GM10266 (cell line): ENCODE results near the gene SNCG.
"Not testable (repeated sequence)": the region's sequence is repeated elsewhere in the genome, so short reads cannot be mapped to it uniquely, and the experiment has no call there.

Experiments used
- DNase-seq: peaks from one replicate; pipeline ENCODE4 v3.0.0; 2012; ENCODE audit errors: extremely low spot score
- TF ChIP-seq, protein P1 (sequence below): IDR thresholded peaks from 2 replicates; pipeline ENCODE4 v1.5.1; 2012; ENCODE audit warnings: mild to moderate bottlenecking, low read depth; ENCODE audit not compliant: control insufficient read depth, insufficient read depth; ENCODE audit errors: missing control alignments

Gene SNCG

DNA sequence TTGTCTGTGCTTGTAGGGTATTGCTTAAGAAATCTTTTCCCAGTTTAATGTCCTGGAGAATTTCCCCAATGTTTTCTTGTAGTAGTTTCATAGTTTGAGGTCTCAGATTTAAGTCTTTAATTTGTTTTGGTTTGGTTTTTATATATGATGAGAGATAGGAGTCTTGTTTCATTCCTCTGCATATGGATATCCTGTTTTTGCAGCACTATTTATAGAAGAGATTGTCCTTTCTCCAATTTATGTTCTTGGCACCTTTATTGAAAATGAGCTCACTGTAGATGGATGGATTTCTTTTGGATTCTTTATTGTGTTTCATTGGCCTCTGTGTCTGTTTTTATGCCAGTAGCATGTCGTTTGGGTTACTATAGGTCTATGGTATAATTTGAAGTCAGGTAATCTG, 30.1 kb downstream of the SNCG start:
- no peak for DNase-seq
- TF ChIP-seq, protein P1, sequence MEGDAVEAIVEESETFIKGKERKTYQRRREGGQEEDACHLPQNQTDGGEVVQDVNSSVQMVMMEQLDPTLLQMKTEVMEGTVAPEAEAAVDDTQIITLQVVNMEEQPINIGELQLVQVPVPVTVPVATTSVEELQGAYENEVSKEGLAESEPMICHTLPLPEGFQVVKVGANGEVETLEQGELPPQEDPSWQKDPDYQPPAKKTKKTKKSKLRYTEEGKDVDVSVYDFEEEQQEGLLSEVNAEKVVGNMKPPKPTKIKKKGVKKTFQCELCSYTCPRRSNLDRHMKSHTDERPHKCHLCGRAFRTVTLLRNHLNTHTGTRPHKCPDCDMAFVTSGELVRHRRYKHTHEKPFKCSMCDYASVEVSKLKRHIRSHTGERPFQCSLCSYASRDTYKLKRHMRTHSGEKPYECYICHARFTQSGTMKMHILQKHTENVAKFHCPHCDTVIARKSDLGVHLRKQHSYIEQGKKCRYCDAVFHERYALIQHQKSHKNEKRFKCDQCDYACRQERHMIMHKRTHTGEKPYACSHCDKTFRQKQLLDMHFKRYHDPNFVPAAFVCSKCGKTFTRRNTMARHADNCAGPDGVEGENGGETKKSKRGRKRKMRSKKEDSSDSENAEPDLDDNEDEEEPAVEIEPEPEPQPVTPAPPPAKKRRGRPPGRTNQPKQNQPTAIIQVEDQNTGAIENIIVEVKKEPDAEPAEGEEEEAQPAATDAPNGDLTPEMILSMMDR: no peak

DNA sequence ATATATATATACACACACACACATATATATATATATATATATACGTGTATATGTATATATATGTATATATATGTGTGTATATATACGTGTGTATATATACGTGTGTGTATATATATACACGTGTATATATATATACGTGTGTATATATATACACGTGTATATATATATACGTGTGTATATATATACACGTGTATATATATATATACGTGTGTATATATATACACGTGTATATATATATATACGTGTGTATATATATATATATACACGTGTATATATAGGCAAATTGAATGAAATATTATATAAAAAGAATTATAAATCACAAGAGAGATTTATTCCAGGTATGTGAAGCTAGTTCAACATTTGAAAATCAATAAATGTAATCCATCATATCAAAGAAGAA, 33.0 kb downstream of the SNCG start:
- DNase-seq: not testable (repeated sequence)

DNA sequence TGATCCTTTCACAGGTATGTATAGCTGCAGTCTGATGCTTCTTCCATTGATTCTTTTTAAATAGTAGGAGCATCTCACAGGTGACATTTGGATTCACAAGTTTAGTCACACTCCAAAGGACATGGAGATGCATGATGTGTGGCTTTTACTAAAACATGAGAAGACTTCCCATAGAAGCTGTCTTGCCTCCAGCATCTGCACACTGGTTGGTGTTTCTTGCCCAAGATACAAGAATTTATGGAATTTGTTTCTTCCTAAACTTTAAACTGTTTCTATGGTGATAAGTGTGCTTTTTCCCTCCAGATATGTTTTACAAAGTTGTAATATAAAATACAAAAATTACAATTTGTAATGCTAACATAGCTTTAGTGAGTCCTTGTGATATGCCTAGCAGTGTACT, 34.1 kb downstream of the SNCG start:
- DNase-seq: no peak
- TF ChIP-seq, protein P1: no peak

DNA sequence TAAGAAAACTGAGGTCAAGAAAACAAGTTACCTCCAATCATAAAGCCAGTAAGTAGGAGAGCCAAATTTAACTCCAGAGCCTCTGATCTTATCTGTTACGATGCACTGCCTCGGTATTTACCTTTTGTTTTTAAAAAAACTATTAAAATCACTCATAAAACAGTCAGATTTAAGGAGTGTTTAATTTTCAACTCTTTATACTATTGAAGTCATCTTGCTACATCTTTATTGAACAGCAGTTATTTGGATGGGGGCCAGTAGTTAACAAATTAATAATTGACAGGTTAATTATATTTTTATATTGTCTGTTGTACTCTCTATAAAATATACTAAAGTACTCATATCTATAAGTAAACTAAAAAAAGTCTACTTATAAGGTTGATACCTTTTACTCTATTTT, 34.5 kb downstream of the SNCG start:
- DNase-seq: no peak
- TF ChIP-seq, protein P1: no peak

DNA sequence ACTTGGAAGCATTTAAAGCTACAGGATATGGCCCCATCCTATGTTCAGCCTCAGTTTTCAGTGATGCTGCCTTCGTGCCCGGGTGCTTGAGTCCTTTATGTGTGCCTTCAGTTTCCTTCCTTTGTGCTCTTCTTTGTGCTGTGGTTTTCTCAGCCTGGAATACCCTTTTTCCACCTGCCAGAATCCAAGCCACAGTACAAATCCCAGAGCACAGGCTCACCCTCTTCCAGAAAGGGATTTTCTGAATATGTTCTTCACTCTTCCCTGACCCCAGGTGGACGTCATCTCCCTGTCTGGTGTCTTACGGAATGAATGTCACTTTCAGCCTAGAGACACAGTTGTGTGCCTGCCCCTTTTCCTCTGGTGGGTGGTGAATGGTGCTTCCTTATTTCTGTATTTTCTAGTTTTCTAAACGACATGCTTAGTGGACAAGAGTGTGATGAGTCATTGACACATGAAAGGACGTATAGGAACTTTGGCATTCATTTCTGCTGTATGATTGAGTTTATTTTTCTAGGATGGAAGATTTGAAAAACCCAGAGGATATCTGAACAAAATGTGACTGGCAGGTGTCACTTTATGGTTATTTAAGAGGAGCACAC, 41.5 kb downstream of the SNCG start:
- DNase-seq: not testable (repeated sequence)

DNA sequence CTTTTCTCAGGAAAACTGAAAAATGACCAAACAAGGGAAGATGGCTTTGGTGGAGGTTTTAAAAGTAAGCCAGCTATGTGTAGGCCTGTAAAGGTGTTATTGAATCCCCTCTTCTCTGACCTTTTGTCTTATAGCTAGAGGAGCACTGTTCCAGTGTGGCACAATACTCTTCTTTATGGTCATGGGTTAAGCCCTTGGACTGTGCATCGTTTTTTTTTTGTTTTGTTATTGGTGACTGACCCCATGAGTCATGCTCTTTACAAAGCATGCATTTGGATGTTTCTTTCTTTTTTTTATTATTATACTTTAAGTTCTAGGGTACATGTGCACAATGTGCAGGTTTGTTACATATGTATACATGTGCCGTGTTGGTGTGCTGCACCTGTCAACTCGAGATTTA, 42.1 kb downstream of the SNCG start:
- TF ChIP-seq, protein P1: no peak
- no peak for DNase-seq

DNA sequence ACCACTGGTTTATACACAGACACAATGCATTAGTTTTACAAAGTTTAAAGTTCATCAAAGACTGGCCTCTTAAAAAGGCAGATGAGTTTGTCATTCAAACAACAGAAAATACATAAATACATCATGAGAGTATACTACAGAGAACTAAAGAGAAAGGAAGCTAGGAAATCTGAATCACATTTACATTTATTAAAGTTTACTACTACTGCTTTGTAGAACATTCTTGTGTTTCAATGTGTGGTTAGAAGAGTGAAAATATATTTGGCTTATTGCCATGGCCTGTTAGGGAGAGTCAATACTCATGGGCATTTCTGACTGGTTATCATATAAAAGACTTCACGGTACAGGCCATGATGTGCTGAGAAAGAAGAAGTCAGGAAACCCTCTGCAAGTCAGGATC, 48.7 kb downstream of the SNCG start:
- DNase-seq: not testable (repeated sequence)

DNA sequence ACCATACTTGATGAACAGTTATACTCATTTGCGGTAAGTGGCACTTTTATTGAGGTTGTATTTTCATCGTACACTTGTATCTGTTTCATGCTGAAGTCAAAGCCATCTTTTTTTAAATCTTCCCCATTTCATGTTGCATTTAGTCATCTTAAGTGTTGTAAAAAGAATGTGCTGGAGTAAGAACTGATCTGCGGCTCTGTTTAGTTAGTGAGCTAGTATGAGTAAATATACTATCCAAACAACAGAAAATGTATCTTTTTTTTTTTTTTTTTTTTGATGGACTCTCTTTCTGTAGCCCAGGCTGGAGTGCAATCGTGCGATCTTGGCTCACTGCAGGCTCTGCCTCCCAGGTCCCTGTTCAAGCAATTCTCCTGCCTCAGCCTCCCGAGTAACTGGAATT, 49.3 kb downstream of the SNCG start:
- DNase-seq: not testable (repeated sequence)

DNA sequence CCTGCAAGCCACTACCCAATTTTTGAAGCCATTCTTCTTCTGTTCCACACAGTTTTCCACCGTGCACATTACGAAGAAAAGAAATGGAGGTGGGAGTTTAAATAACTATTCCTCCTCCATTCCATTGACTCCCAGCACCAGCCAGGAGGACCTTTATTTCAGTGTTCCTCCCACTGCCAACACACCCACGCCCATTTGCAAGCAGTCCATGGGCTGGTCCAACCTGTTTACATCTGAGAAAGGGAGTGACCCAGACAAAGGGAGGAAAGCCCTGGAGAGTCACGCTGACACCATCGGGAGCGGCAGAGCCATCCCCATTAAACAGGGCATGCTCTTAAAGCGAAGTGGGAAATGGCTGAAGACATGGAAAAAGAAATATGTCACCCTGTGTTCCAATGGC, 49.9 kb downstream of the SNCG start:
- DNase-seq: not testable (repeated sequence)

DNA sequence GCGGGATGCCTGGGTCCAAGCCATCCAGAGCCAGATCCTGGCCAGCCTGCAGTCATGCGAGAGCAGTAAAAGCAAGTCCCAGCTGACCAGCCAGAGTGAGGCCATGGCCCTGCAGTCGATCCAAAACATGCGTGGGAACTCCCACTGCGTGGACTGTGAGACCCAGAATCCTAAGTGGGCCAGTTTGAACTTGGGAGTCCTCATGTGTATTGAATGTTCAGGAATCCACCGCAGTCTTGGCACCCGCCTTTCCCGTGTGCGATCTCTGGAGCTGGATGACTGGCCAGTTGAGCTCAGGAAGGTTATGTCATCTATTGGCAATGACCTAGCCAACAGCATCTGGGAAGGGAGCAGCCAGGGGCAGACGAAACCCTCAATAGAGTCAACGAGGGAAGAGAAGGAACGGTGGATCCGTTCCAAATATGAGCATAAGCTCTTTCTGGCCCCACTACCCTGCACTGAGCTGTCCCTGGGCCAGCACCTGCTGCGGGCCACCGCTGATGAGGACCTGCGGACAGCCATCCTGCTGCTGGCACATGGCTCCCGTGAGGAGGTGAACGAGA, 50.8 kb downstream of the SNCG start:
- DNase-seq: not testable (repeated sequence)
